ENCODE measurements around the gene GAB4. TPM values are rescaled to one million over a fixed set of nuclear protein-coding genes. Genes with fewer than 3 reads are reported as not detected.

The GAB4 gene
- total and polyA plus RNA-seq, 2 of the 13 experiments (the other 11 are each of a cell fraction or from before 2014, with no cell fraction given) = not detected

DNA sequence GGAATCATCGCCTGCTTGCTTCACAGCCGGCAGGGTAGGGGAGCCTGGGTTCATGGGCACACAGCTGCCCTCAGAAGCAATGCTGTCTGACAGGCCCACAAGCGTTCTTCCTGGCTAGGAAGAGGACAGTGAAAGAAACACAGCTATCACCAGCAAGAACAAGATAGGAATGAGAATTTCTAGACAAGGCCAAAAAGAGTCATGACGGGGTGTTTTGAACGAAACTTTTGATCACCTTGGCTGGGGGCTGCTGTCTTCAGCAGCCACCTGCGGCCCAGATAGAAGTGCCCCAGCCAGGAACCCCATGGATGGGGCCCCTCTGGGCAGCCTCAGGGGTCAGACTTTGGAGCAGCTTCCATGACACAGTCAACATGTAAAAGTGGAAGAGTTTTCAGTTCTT is 41.8 kb downstream of the GAB4 start:
- no TSS peak for BruUV-seq (replicated peaks)
- no peaks in the 10 kb centered on the region for H3K36me3 ChIP-seq (replicated peaks in 1 of 2; ENCODE audit: control insufficient read depth in 1 of 2, insufficient read depth in 2 of 2, low read length in 2 of 2)
- ChIA-PET POLR2A (no interaction called here), CTCF (ENCODE audit: low intra/inter-chr PET ratio, low total read pairs) (no interaction called here)
- no peaks in the 10 kb centered on the region for H3K9me3 ChIP-seq (ENCODE audit: low read length)
- no peak overlapping the region for H2AFZ ChIP-seq (ENCODE audit: low read length)
- in situ Hi-C loops (cut with HindIII; ENCODE audit: extremely low pct_ligation_motif_present, low pct_unique_long_range_greater_than_20kb) (no loop called here), intact Hi-C loops (cut with micrococcal nuclease; ENCODE audit: unreplicated experiment) (no loop called here)
- peaks cover 6 to 12% of the 10 kb centered on the region in 2 experiments; a peak in 1 of 5 replicates for H3K27me3 ChIP-seq (ENCODE audit: control insufficient read depth in 1 of 2, insufficient read depth in 2 of 2, low read length in 2 of 2)
- TF ChIP-seq PAF1 (CRISPR knock-in tag; IDR thresholded peaks at IDR 0.05) (no peak), ZXDC (CRISPR knock-in tag; IDR thresholded peaks at IDR 0.05) (no peak)
- no peak for DNase-seq (ENCODE audit: low spot score)
- H3K79me2 ChIP-seq (ENCODE audit: insufficient read depth, low read length) = no peaks in the 10 kb centered on the region
- no peak for FAIRE-seq
- H3K4me3 ChIP-seq (replicated peaks in 1 of 3; ENCODE audit: insufficient read depth in 1 of 3, low read depth in 2 of 3, low read length in 3 of 3) = no peak overlapping the region
- 14% methylated on average over 6 of the region's 6 CpGs for WGBS (ENCODE audit: low lambda C conversion rate)
- H3K9ac ChIP-seq (ENCODE audit: insufficient read depth, low read depth, low read length) = no peak overlapping the region
- H3K4me2 ChIP-seq (ENCODE audit: low read depth, low read length) = no peak overlapping the region
- no peaks in the 10 kb centered on the region for H4K20me1 ChIP-seq (ENCODE audit: insufficient read depth, low read length)
- no peaks in the 10 kb centered on the region for H3K4me1 ChIP-seq (ENCODE audit: insufficient read depth, low read length)
- no peak for ATAC-seq
- no peak overlapping the region for H3K27ac ChIP-seq (ENCODE audit: extremely low read length, insufficient read depth, low read length)

DNA sequence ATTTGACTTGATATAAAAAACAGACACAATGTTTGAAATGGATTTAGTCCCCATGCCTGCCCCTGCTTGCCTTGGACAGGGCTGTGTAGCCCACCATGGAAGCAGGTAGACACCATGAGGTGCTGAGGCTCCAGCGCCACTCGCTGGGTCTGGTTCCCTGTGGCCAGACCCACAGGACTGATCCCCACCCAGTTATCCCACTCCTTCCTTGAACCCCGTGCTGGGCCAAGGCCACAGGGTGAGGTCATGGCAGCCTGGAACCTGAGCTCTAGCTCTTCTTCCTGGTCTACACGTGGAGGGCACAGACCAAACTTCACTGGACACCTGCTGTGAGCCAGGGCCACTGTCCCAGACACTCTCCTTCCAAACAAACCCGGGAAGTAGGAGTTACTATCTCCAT is 42.5 kb downstream of the GAB4 start:
- FAIRE-seq (no peak), DNase-seq (ENCODE audit: low spot score) (no peak), ATAC-seq (no peak)
- no peaks in the 10 kb centered on the region for H3K9me3 ChIP-seq (ENCODE audit: low read length)
- no peak overlapping the region for H3K4me2 ChIP-seq (ENCODE audit: low read depth, low read length)
- intact Hi-C loops (cut with micrococcal nuclease; ENCODE audit: unreplicated experiment) = no loop called here
- no peak overlapping the region for H3K27ac ChIP-seq (ENCODE audit: extremely low read length, insufficient read depth, low read length)
- no peaks in the 10 kb centered on the region for H4K20me1 ChIP-seq (ENCODE audit: insufficient read depth, low read length)
- no peak overlapping the region for H3K9ac ChIP-seq (ENCODE audit: insufficient read depth, low read depth, low read length)
- no TSS peak for BruUV-seq (replicated peaks)
- TF ChIP-seq HOMEZ (CRISPR knock-in tag; IDR thresholded peaks at IDR 0.05; ENCODE audit: low read depth) = no peak
- TF ChIP-seq ATF6 (CRISPR knock-in tag; conservative IDR thresholded peaks at IDR 0.05) = no peak
- TF ChIP-seq ZNF777 (CRISPR knock-in tag; IDR thresholded peaks at IDR 0.05) = no peak
- TF ChIP-seq TCF7 (IDR thresholded peaks at IDR 0.05; ENCODE audit: low read depth) = no peak
- no peak for TF ChIP-seq NR3C1 (CRISPR knock-in tag; IDR thresholded peaks at IDR 0.05)
- no peak for TF ChIP-seq SRY (CRISPR knock-in tag; IDR thresholded peaks at IDR 0.05)
- TF ChIP-seq ASH2L (IDR thresholded peaks at IDR 0.05; ENCODE audit: insufficient read length, low read depth, low read length) = no peak
- no peak for TF ChIP-seq ZNF280B (CRISPR knock-in tag; IDR thresholded peaks at IDR 0.05; ENCODE audit: borderline replicate concordance)
- no peak for TF ChIP-seq ZKSCAN1 (IDR thresholded peaks at IDR 0.05; ENCODE audit: low read length)
- H3K79me2 ChIP-seq (ENCODE audit: insufficient read depth, low read length) = no peaks in the 10 kb centered on the region
- ChIA-PET CTCF (ENCODE audit: low intra/inter-chr PET ratio, low total read pairs) (no interaction called here), POLR2A (no interaction called here)
- no peak overlapping the region for H2AFZ ChIP-seq (ENCODE audit: low read length)
- H3K4me1 ChIP-seq (ENCODE audit: insufficient read depth, low read length) = no peaks in the 10 kb centered on the region
- WGBS (ENCODE audit: low lambda C conversion rate) = 0% methylated on average over 1 of the region's 5 CpGs
- H3K27me3 ChIP-seq (ENCODE audit: control insufficient read depth in 1 of 2, insufficient read depth in 2 of 2, low read length in 2 of 2) = peaks cover 6 to 13% of the 10 kb centered on the region in 2 experiments; a peak in 1 of 5 replicates
- in situ Hi-C loops (cut with HindIII; ENCODE audit: extremely low pct_ligation_motif_present, low pct_unique_long_range_greater_than_20kb) = no loop called here
- no peaks in the 10 kb centered on the region for H3K36me3 ChIP-seq (replicated peaks in 1 of 2; ENCODE audit: control insufficient read depth in 1 of 2, insufficient read depth in 2 of 2, low read length in 2 of 2)
- no peak overlapping the region for H3K4me3 ChIP-seq (replicated peaks in 1 of 3; ENCODE audit: insufficient read depth in 1 of 3, low read depth in 2 of 3, low read length in 3 of 3)

All from HepG2 (cell line).